HG02973 (cell line): Measurements from ENCODE around the gene KRTAP19-7.

Source experiments
- ATAC-seq: cut with Tn5 transposase; IDR thresholded peaks from one replicate; pipeline ENCODE4 v1.9.1; 2021; ENCODE audit warnings: moderate library complexity; ENCODE audit not compliant: unreplicated experiment

The KRTAP19-7 gene, protein sequence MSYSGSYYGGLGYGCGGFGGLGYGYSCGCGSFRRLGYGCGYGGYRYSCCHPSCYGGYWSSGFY

DNA sequence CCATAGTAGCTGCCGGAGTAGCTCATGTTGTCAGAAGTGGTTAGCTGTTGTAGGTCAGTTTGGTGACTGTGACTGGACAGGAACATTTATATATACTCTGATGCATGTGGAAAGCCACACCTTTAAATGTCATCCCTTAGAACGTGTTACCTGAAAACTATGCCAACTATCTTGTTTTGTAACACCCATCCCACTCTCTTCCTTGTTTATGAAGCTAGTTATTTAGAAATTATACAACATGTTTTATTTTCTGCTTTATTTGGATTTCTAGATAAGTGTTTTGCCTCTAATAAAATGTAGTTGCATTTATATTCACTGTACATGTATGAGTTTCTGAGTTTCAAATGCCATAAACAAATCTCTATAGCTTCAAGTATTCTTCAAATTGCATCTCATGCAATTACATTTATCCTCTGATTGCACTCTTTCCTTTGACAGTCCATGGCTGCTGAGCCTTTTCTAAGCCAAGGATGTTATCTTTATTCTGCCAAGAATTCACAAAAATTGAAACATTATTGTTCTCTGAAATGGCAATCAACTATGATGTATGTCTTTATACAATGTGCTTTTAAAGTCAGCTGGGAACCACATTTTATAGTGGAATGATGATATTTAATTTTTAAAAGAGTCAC lies at the start of gene KRTAP19-7:
KRTAP19-7 (minus strand) TSS at position 51 of the 632 bp plus-strand sequence; CDS start at position 26, 25 bp downstream.
- no peak for ATAC-seq

DNA sequence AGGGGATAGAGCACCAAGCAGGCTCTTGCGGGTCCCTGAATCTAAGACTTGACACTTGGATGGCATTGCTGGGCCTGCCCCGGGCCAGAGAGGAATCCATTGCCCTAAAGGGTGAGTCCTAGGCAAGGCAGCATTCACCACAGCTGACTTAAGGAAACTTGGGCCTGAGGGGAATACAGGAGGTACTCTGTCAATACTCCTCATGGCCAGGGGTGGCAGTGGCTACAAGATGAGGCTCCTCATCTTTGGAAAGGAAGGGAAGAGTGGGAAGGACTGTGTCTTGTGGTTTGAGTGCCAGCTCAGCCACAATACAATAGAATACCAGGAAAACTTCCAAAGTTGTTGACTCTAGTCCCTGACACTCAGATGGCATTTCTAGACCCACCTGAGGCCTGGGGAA lies 44.9 kb upstream of the KRTAP19-7 start:
- no peak for ATAC-seq

DNA sequence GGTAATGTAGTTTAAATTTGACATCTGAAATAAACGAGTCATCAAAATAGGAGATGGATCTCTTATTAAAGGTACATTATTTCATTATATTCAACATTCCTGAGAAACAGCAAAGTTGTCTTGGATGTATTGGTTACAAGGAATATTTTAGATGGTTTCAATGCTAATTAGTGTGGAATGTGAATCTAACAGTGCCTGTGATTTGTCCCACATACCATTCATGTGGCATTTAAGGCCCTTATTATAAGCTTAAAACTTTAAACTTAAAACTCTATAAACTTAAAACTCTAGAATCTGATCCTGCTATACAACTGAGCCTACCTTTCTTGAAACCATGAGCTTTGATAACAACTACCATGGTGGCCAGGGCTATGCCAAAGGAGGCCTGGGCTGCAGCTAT lies 39.7 kb upstream of the KRTAP19-7 start, which contains the start of gene KRTAP22-1:
KRTAP22-1 (plus strand) TSS at position 301 of the 400 bp plus-strand sequence.
- ATAC-seq, result no peak

DNA sequence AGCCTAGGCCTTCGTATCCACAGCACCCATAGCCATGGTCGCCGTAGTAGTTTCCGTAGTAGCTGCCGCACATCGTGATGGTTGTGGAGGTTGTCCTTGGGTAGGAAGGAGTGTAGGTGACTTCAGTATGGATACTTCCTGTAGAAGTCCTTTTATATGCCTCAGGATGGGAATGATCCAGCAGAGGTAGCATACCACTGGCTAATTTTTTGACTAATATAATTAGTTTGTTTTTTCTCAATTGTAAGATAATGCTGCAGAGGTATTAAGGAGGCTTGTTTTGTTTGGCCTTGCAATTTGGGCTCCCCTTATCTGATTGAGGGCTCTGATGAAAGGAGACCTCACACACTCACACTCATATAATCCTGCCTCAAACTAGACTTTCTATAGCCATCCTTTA lies 37.7 kb upstream of the KRTAP19-7 start, which contains the start of gene KRTAP6-2:
KRTAP6-2 (minus strand) TSS at position 101 of the 400 bp plus-strand sequence; CDS start at position 73, 28 bp downstream.
- ATAC-seq, result no peak

DNA sequence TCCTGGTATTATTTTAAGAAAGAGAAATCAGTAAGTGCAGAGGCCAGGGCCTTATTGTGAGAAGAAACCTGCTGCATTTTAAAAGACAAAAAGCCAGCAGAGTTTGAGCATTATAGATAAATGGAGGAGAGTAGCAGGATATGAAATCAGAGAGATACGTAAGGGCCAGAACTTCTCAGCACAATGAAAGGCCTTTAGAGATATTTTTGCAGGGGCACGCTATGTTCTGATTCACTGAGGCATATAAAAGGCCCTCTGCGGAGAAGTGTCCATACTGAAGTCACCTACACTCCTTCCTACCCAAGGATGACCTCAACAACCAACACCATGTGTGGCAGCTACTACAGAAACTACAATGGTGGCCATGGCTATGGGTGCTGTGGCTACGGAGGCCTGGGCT lies 31.0 kb upstream of the KRTAP19-7 start, which contains the start of gene KRTAP6-3:
KRTAP6-3 (plus strand) TSS at position 301 of the 400 bp plus-strand sequence; CDS start at position 307, 6 bp downstream.
- no peak for ATAC-seq

DNA sequence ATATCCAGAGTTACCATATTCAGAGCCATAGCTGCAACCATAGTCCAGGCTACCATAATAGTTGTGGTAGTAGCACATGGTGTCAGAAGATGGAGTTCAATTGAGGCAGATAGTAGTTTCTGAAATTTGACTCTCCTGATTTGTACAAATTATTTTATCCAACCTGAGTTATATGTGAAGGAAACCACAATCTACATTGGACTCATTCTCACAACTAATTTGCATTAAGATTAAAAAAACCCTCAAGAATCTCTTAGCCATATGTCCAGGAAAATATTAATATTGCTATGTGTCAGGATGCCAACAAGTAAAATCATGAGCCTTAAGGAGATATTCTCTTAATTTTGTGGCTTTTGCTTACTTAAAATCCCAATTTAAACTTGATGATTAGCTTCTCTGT lies 29.2 kb upstream of the KRTAP19-7 start, which contains the start of gene KRTAP22-2:
KRTAP22-2 (minus strand) TSS at position 101 of the 400 bp plus-strand sequence.
- ATAC-seq, result no peak

DNA sequence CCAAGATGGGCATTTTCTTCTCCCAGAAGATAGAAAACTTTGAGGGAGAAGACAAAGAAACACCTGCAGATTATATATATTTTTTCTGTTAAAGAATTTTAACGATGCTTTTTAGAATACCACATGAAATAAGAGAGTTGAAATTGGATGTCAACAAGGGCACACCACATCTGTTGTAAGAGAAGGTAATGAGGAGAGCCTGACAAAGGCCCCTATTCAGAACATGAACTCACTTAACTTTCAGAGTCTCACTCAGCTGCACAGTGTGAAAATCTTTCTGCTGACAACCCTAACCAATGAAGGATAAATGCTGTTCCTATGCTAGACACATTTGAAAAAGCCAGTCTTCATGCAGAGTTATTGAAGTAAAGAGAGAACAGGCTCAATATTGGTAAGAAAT lies 21.8 kb upstream of the KRTAP19-7 start:
- no peak for ATAC-seq

DNA sequence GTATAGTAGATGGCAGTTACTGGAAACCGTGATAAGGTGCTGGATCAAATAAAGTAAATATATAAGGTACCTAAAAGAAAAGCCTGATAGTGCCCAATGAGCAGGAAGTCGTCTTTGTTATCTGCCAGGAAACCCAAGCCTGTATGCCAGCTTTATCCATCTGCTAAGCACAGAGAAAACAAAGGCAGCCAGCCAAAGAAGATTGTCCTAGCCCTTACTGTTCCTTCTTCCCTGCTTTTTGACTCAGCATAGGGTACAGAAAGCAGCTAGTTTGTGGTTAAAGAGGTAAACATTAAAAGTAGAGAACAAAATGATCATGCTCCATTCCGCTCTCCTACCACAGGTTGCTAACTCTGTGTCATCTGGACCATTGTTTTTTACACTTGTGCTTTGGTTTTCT lies 19.0 kb upstream of the KRTAP19-7 start:
- ATAC-seq, result no peak

DNA sequence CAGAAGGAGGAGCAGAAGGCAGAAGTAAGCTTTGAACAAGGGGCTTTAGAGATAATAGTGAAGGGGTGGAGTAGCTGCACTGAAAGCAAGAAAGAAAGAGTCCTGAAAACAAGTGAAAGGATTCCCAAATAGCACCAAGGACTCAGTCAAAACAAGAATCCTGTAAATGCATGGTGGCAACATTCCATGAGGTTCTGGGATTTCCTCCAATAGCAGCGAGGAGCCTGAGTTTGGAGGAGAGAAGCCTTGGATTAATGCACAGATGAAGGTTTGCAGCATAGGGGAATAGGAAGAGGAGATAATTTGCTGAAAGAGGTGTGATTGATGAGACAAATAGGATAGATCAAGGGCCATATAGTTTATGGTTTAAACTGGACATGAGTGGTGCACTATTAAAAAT lies 18.2 kb upstream of the KRTAP19-7 start:
- no peak for ATAC-seq

DNA sequence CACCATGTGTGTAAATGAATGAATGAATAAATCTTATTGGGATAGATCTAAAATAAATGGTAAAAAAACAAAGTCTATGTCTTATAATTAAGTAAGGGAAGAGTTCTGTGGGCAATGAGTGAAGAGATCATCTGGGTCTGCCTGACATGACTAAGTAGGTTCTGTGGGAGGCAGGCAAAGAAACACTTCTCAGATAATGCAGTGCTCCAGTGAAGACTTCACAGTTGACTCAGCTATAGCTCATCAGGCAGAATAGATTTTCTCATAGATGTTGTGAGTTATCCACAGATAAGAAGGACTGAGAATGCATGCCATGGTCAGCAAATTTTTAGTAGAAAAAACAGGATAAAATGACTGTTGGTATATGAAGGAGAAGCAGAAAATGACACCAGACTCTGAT lies 16.7 kb upstream of the KRTAP19-7 start:
- ATAC-seq, result no peak

DNA sequence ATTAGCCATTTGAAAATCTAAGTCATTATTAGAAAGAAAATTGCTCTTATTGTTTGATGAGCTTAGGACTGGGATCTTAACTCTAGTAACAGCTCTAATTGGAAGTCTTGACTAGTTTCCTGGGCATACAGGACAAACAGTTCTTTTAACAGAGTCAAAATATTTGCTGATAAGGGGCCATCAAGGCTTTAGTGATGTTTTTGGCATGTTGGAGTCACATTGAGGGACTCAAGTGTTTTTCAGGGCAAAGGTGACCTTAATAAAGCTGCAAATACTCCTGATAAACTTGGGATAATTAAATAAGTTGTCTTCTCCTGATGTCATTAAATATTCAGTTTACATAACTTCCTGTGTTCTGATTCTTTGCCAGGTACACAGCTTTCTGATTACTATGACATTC lies 6.5 kb upstream of the KRTAP19-7 start:
- no peak for ATAC-seq

DNA sequence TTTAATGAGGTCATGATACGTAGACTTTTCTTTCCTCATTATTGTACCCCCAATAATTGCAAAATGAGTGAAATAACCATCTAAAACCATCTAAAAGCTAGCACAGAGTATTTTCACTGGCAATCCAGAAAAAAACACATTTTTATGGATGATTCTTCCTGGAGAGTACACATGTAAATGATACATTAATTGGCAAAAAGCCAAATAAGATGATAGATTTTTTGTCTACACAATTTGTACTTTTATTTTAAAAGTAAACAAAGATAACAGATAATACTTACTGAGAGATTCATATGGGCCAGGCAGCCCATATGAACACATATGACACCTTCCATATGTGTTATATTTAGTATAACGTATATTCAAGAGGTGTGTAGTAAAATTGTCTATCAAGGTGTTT lies 2.5 kb upstream of the KRTAP19-7 start:
- ATAC-seq, result no peak

DNA sequence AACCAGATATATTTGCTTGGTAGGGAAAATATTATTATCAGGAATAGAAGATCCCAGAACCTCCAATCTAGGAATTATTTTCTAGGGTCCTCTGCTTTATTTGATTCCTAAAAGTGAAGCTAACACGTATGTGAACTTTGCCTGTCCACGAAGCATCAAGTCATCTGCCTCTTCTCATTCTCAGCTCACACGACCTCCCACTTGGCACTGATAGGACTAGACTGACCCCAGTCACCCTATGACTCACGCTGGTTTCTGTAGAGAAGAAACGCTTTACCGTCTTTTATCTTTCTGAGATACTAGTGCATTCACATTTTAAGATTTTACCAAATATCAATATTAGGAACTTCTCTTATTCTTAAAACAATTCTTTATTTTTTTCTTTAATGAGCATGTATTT lies 2.0 kb upstream of the KRTAP19-7 start:
- ATAC-seq, result no peak

DNA sequence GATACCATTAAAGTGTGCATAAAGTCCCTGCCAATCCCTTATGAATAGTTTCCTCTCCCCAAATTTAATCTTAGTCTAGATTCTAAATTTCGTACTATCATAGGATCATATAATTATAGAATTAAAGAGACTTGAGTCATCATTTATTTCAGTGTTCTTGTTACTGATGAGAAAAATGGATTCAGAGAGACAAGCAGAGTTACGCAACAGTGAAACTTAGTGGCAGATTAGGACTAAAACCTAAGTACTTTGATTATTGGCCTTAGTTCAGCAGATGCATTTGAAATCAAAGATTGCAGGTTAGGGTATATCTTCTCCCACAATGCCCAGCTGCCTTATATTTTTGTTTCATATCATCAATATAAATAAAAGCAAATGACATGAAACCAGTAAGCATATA lies 843 bp upstream of the KRTAP19-7 start:
- ATAC-seq, result no peak

DNA sequence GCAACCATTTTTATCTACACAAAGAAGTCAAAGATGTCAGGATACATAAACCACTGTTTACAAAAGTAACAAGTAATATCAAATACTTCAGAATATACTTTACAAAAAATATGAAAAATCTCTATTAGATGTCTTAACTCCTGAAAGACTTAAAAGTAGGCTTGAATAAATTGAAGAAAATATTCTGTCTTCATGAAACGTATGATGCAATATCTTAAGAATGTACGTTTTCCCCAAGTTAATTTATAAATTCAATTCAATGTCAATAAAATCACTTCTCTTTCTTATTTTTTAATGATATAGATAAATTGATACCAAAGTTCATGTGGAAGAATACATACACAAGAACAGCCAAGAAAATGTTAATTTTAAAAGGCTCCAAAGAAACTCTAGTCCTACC lies 6.0 kb downstream of the KRTAP19-7 start:
- ATAC-seq, result no peak

DNA sequence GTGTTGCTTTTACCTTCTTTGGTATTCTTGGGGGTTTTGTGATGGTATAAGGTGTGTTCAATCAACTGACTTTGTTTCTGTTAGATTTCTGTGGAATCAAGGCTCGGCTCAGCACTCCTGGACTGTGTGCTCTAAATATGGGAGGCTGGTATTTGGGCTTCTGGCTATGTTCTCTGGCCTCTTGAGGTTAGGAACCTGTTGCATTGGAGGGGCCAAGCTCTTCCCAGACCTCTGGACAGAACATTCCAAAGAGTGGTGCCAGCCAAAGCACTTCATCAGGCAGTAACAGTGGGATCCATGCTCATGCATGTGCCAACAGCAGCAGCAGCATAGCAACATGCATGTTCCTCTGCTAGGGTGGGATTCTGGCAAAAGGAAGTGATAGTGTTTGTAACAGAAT lies 8.3 kb downstream of the KRTAP19-7 start:
- no peak for ATAC-seq

DNA sequence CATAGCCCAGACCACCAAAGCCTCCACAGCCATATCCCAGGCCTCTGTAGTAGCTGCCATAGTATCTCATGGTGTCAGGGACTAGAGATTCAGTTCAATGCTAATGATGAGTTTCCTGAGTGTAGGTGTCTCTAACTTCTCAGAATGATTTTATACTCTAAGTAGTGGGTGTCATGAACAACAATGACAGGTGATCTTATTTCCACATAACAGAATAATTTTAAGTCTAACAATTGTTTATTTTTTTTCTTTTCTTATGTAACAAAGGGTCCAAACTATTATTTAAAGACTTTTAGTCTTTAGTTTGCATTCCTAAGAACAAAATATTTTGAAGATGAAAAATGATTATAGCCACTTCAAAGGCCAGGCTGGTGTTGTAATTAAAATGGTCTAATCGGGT lies 19.4 kb downstream of the KRTAP19-7 start, which contains the start of gene KRTAP19-6:
KRTAP19-6 (minus strand) TSS at position 101 of the 400 bp plus-strand sequence; CDS start at position 70, 31 bp downstream.
- ATAC-seq, result no peak

DNA sequence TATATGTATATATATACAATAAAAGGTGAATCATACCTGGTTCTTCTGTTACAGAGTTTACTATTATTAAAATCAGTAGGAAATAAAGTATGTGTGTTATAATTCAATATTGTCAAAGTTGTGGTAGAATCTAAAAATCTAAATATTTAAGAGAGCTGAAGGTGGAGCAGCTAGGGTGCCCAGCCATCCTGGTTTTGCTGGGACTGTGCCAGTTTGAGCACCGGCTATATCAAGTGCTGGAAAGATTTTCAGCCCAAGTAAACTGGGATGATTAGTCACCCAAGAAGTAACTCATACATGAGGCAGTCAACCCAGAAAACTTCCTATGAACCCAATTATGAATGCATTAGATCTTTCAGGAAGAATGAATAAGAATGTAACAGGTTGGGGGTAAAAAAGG lies 42.2 kb downstream of the KRTAP19-7 start:
- no peak for ATAC-seq

DNA sequence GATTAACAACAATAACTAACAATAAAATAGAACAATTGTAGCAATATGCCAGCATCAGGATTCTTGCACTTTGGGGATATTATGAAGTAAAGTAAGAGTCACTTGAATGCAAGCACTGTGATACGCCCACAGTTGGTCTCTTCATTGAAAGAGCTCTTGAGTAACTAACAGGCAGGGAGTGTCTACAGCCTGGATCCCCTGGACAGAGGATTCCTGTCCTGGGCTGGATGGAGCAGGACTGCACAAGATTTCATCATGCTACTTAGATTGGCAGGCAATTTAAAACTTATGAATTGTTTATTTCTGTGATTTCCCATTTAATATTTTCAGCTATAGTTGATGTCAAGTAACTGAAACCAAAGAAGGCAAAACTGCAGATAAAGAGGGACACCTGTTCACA lies 45.4 kb downstream of the KRTAP19-7 start:
- ATAC-seq, result no peak
